Natural killer cell (primary cell): ENCODE measurements around the gene RFNG. TPM values are rescaled to one million over a fixed set of nuclear protein-coding genes. Genes with fewer than 3 reads are reported as not detected.

Experiments
- ATAC-seq, 3 donors: fragments of 150-1000 bp in 2 of 3; fragments of 200-7000 bp in 1 of 3; cut with Tn5 transposase; 1 replicate in 1 of 3; 2 replicates in 2 of 3; pipeline ENCODE4 v1.10.0; 2021; ENCODE audit warnings: mild to moderate bottlenecking in 2 of 3, moderate library complexity in 2 of 3
- DNase-seq, 2 donors: peaks; one replicate each; pipeline versions ENCODE4 v3.0.0 to v3.0.0-alpha.2; 2013 to 2021; ENCODE audit warnings: mixed read lengths in 1 of 2
- H3K27ac ChIP-seq: one replicate; pipeline ENCODE4 v1.5.1; 2013; ENCODE audit warnings: mild to moderate bottlenecking, low read length
- H3K27me3 ChIP-seq: one replicate; pipeline ENCODE4 v1.6.1; 2013; ENCODE audit warnings: low read length; ENCODE audit not compliant: control insufficient read depth, insufficient read depth
- H3K36me3 ChIP-seq: one replicate; pipeline ENCODE4 v1.6.1; 2013; ENCODE audit warnings: low read length; ENCODE audit not compliant: control insufficient read depth, insufficient read depth
- H3K4me1 ChIP-seq: one replicate; pipeline ENCODE4 v1.6.1; 2013; ENCODE audit warnings: low read length; ENCODE audit not compliant: control insufficient read depth, insufficient read depth
- H3K4me3 ChIP-seq: one replicate; pipeline ENCODE4 v1.5.1; 2013; ENCODE audit warnings: low read length
- H3K9me3 ChIP-seq: one replicate; pipeline ENCODE4 v1.6.1; 2013; ENCODE audit warnings: low read length; ENCODE audit not compliant: control insufficient read depth, insufficient read depth
- H3K27ac Mint-ChIP-seq, 2 donors: one replicate each; pipeline ENCODE4 v1.8.0; 2022; ENCODE audit warnings: mild to moderate bottlenecking in 2 of 2, mixed read lengths in 2 of 2, moderate library complexity in 1 of 2
- H3K27me3 Mint-ChIP-seq, 2 donors: one replicate each; pipeline ENCODE4 v1.8.0; 2022; ENCODE audit warnings: low read depth in 2 of 2, mixed read lengths in 2 of 2
- H3K36me3 Mint-ChIP-seq: one replicate; pipeline ENCODE4 v1.8.0; 2022; ENCODE audit warnings: mixed read lengths
- H3K4me1 Mint-ChIP-seq, 2 donors: one replicate each; pipeline ENCODE4 v1.8.0; 2022; ENCODE audit warnings: mixed read lengths in 2 of 2
- H3K4me3 Mint-ChIP-seq: one replicate; pipeline ENCODE4 v1.8.0; 2022; ENCODE audit warnings: mild to moderate bottlenecking, moderate library complexity, mixed read lengths
- H3K9me3 Mint-ChIP-seq, 2 donors: one replicate each; pipeline ENCODE4 v1.8.0; 2022; ENCODE audit warnings: mixed read lengths in 2 of 2
- CTCF ChIP-seq: fragments of 200-600 bp; IDR thresholded peaks from one replicate; pipeline ENCODE4 v1.8.0; 2022; ENCODE audit warnings: antibody characterized with exemption
- WGBS: methylation state at CpG from one replicate; pipeline ENCODE4 v1.1.7; 2013; ENCODE audit warnings: missing lambda C conversion rate; ENCODE audit not compliant: insufficient coverage; 5-methylcytosine and 5-hydroxymethylcytosine counted together
- intact Hi-C: fragments of 100-400 bp; cut with micrococcal nuclease; formaldehyde crosslinking; loops from one replicate; pipeline ENCODE4 v1.14.2; 2022
- total RNA-seq, 4 donors: library from RNA; stranded (reverse); fragments of 120-200 nt in 1 of 4; gene quantifications; one replicate each; pipeline versions ENCODE4 v1.2.3 to v1.2.4, GENCODE V29; 2013 to 2022

RFNG gene
- total RNA-seq, 3 donors from 2014 or later (not counting 1 experiment from before 2014, with no cell fraction given) = 22.7 to 26.7 (median 23.2) TPM

DNA sequence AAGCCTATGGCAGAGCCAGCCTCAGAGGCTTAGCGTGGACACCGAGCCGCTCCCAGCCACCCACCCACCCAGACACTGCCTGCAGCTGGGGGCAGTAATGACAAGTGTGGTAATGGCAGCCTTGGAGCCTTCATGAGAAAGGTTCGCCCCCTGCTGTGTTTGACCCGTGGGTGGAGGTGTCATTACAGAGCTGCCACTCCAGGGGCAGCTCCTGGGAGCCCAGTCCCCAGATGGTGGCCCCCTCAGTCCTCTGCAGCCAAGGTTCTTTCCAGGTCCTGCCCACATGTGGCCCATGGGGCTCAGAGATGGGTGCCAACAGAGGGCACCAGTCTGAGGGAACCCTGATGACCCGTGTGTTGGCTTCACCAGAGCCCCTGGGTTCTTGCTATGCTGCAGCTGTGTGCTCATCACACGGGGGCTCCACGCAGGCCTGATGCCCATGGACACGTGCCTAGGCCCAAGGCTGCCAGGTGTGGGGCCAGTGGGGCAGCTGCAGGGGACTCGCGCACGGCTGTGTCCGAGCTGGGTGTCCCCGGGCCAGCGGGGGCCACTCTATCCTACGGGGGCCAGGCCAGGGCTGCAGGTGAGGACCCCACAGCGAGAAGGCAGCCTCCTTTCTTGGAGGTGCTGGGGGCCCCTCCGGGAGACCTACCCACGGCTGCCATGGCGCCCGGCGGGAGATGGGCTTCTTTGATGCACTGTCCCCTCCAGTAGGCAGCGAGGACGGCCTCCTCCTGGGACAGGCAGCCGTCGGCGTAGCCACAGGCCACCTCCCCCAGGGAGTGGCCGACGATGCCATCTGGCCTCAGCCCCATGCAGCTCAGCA lies 38.3 kb upstream of the RFNG start:
- intact Hi-C loops = loop anchor here (10.0 kb wide), 1 partner anchor 215 kb away; the partner anchor contains the start of gene ARHGDIA
- Mint-ChIP-seq H3K9me3 (no peaks in the 10 kb centered on the region), H3K36me3 (no peaks in the 10 kb centered on the region)

GRCh38 chr17:82088838-82089722 lies 37.5 kb upstream of the RFNG start:
- no peaks in the 10 kb centered on the region for H3K9me3 Mint-ChIP-seq
- Histone ChIP-seq H3K9me3 (no peaks in the 10 kb centered on the region), H3K27ac (no peak overlapping the region), H3K4me1 (no peaks in the 10 kb centered on the region), H3K36me3 (peaks cover 69% of the 10 kb centered on the region), H3K4me3 (no peak overlapping the region), H3K27me3 (no peaks in the 10 kb centered on the region)
- no peak for DNase-seq
- no peak overlapping the region for H3K4me3 Mint-ChIP-seq
- H3K27ac Mint-ChIP-seq = no peak overlapping the region
- H3K36me3 Mint-ChIP-seq = no peaks in the 10 kb centered on the region
- intact Hi-C loops = no loop called here
- WGBS = 97% methylated on average over 47 of the region's 47 CpGs
- no peaks in the 10 kb centered on the region for H3K4me1 Mint-ChIP-seq
- H3K27me3 Mint-ChIP-seq = no peaks in the 10 kb centered on the region
- TF ChIP-seq CTCF = no peak
- ATAC-seq = no peak

More for the DNA sequence above, 38.3 kb upstream of the RFNG start:
- H3K36me3 ChIP-seq = peaks cover 65% of the 10 kb centered on the region
- no peak overlapping the region for H3K27ac Mint-ChIP-seq
- no peak overlapping the region for H3K4me3 Mint-ChIP-seq
- H3K4me1 Mint-ChIP-seq = no peaks in the 10 kb centered on the region
- H3K9me3 ChIP-seq = no peaks in the 10 kb centered on the region
- DNase-seq = no peak
- no peak overlapping the region for H3K4me3 ChIP-seq
- H3K27me3 Mint-ChIP-seq = no peaks in the 10 kb centered on the region
- H3K27ac ChIP-seq = no peak overlapping the region
- H3K4me1 ChIP-seq = no peaks in the 10 kb centered on the region
- WGBS = 95% methylated on average over 26 of the region's 29 CpGs
- no peaks in the 10 kb centered on the region for H3K27me3 ChIP-seq
- no peak for TF ChIP-seq CTCF
- ATAC-seq = no peak

GRCh38 chr17:82087961-82088837 lies 36.6 kb upstream of the RFNG start:
- intact Hi-C loops = no loop called here
- H3K27ac ChIP-seq = no peak overlapping the region
- TF ChIP-seq CTCF = no peak
- H3K36me3 ChIP-seq = peaks cover 68% of the 10 kb centered on the region
- Mint-ChIP-seq H3K36me3 (no peaks in the 10 kb centered on the region), H3K4me1 (no peaks in the 10 kb centered on the region), H3K9me3 (no peaks in the 10 kb centered on the region), H3K27me3 (no peaks in the 10 kb centered on the region), H3K4me3 (no peak overlapping the region), H3K27ac (no peak overlapping the region)
- no peaks in the 10 kb centered on the region for H3K4me1 ChIP-seq
- H3K27me3 ChIP-seq = no peaks in the 10 kb centered on the region
- no peak overlapping the region for H3K4me3 ChIP-seq
- H3K9me3 ChIP-seq = no peaks in the 10 kb centered on the region
- ATAC-seq = no peak
- no peak for DNase-seq
- WGBS = 96% methylated on average over 46 of the region's 48 CpGs
